NCI-H748 treated with DMSO at 0.1 percent for 48 hours (cell line): ENCODE results near the gene MROH7.
A peak's percentile ranks its signal among the peaks of the same experiment; 100 is the strongest.

Experiments
- DNase-seq: peaks from one replicate; lab custom pipeline; 2025; lab: John Stamatoyannopoulos, UW

The MROH7 gene

DNA sequence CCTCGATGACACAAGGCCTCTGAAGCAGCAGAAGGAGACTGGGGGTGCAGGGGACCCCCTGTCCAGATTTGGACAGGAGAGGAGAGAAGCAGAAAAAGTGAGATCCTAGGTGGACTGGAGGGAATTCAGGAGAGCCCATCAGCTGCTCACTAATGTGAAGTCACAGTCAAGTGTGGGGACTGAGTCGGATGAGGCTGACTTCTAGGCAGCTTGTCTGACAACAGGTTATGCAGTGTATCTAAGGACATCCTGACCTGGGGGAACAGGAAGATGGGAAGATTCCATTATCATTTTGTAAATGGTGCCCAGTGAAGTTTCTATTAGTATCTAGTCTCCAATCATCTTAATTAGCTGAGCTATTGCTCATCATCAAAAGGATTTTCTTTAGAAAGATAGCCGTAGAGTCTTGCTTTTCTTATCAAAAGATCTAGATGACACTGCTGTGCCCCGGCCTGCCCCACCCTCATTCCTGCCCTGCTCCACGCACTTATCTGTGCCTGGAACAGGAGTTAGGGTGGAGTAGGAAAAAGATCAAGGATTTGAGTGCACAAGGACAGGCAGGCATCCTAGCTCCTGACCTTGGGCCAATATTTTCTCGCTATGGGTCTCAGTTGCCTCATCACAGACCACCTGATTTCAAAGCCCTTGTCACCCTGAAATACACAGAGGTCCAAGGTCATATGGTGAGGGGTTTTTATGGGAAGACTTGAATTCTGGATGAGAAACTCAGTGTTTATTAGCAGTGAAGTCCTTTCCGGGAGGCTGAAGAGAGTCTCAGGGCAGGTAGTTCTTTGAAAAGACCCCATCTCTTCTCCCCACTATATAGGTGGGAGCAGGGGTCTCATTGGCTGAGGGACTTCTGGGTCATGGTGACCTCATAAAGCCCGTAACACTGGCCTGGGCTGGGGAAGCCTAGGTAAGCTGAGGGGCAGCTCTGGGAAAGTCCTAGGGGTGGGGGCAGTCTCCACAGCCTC lies at the start of gene MROH7:
Gene MROH7 (plus strand): TSS at position 924 of the 974 bp plus-strand sequence. CDS start 11,141 bp downstream, outside the sequence.
- DNase-seq = no peak

DNA sequence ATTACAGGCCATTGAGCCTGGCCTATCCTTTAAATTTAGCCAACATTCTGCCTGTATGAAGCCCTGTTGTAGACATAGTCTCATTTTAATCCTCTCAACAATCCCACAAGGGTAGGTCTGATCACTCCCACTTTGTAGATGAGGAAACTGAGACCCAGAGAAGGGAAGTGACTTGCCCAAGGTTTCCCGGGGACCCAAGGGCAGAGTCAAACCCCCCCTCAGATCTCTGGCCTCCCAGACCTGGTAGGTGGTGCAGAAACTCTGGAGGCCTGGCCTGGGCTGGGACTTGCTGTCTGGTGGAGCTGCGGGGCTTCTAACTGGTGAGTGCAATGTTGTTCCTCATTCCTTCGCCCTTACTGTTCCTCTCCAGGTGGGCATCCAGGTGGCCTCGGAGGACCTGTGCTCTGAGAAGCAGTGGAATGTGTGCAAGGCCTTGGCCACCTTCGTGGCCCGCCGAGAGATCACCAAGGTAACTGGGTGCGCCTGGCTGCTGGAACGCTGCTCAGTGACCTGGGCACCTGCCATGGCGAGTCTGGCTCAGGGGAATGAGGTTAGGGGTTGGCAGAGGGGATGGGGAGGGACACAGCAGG lies 47.9 kb upstream of the MROH7 start:
- DNase-seq = no peak

DNA sequence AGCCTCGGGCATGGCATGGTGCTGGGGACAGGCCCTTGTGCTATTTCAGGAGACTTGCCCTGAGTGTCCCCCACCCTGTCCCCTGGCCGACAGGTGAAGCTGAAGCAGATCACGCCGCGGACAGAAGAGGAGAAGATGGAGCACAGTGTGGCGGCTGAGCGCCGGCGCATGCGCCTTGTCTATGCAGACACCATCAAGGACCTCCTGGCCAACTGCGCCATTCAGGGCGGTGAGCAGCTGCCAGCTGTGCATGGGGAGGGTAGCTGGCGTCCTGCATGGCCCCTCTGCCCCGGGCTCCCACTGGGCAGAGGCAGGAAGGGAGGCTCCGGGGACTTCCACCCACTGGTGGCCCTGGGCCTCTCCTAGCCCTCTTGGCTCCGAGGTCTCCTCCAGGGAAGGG lies 47.1 kb upstream of the MROH7 start:
- no peak for DNase-seq

DNA sequence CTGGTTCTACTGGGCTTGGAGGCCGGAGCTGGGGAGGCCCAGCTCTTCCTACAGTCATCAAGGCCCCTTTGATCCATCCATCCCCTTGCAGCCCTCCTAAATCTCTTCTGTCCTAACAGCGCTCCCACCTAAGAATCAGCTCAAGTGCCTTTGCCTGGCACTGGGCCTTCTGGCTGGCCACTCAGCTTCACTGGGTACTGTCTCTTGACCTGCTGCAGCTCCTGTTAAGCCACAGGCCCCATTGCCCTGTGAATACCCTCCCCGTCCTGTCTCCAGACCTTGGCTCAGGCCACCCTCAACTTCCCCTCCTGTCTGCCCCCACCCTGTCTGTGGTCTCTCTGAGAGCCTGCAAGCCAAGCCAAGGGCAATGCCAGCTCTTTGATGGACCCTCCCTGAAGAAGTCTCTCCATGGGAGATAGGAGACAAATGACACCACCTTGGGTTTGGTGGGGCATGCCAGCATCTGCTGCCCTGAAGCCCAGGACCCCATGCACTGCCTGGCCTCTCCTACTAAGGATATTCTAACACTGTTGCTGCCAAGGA lies 45.6 kb upstream of the MROH7 start:
- DNase-seq = no peak

DNA sequence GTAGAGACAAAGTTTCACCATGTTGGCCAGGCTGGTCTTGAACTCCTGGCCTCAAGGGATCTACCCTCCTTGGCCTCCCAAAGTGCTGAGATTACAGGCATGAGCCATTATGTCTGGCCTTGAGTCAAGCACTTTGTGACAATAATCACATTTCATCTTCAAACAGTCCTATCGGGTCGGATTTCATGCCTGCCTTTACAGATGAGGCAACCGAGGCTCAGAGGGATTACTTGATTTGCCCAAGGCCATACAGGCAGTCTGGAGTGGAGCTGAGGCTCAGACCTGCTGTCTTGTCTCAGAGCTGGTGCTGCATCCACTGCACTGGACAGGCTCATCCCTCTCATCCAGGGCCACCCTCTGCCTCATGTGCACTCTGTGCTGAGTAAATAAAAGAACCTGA lies 44.8 kb upstream of the MROH7 start:
- DNase-seq = no peak

DNA sequence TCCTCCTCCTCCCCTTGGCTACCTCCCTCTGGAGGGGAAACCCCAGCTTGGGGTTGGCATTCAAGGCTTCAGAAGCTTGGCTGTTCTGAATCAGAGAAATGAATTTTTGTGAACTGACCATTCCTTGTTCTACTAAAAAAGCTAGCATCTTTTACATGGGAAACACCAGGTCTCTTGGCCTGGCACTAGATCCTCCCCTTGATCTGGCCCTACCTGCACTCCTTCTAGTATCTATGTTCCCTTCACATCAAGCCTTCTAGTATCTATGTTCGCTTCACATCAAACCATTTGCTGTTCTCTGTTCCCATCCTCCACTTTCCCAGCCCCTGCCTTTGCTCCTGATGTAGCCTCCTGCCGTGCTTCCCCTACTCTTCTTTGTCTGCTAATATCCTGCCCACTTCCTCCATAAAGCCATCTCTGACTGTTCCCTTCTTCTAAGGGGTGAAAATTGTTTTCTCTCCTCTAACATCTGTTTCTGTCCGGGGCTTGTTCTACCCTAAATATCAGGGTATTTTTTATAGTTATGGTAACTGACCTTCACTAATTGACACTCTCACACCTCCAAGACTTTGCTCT lies 44.0 kb upstream of the MROH7 start:
- DNase-seq = no peak

DNA sequence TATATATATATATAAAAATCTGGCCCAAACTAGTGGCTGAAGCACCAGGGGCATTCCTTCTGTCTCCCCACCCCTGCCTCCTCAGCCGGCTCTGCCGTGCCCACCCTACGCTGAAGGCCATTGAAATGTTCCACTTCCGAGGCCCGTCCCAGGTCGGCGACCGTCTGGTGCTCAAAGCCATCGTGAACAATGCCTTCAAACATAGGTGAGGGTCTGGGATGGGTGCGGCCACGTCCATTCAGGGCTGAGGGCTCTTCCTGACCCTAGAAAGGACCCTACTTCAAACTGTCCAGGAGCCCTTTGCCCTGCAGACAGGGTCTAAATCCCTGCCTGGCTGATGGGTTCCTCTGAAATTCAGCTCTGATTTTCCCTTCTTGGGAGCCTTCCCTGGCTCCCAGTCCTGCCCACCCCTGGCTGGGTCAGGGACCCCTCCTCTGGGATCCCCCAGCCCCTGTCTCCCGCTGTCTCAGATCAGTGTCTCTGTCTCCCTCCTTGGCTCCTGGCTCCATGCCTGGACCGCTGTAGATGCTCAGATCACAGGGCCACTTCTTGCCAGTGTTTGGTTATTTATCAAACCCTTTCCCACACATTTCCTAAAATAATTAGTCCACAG lies 42.3 kb upstream of the MROH7 start:
- no peak for DNase-seq

DNA sequence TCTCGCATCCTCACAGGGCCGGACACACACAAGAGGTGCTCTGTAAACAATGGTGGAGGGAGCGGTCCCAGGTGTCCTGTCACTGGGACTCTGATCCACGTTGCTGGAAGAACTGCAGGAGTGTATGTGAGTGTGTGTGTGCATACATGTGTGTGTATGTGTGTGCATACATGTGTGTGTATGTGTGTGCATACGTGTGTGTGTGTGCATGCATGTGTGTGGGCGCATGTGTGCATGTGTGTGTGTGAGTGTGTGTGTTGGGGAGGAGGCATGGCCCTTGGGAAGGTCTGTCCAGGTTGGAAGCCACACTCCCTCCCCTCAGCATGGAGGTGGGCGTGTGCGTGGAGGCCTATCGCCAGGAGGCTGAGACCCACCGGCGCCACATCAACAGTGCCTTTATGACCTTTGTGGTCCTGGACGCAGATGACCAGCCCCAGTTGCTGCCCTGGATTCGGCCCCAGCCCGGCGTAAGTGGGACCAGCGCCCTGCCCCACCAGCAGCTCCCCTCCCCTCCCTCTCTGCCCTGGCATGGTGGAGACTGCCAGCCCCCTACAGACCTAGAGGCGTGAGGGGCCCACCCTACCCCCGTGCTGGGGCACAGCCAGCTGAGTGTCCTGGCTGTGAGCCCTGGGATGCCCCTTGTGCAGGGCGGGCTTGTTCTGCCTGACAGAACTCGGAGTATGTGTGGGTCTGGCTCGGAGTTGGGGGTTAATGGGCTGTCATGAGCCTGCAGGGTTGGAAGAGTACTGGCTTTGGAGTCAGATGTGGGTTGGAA lies 40.5 kb upstream of the MROH7 start:
- DNase-seq = no peak

DNA sequence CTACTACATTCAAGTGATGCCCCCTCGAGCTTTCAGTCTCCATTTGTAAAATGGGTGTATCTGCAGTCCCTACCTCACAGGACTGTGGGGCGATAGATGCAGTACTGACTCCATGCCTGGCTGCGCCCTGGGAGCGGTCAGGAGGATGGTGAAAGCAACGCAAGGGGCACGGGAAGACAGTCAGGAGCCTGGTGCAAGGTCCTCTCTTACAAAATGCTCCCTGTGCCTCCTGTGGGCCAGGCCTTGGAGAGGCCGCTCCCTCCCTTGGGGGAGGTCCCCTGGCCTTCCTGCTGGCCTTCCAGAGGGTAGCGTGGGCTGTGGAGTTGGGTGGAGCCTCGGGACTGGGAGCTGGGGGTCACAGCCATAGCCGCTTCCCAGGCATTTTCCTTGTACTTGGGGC lies 39.9 kb upstream of the MROH7 start:
- no peak for DNase-seq

DNA sequence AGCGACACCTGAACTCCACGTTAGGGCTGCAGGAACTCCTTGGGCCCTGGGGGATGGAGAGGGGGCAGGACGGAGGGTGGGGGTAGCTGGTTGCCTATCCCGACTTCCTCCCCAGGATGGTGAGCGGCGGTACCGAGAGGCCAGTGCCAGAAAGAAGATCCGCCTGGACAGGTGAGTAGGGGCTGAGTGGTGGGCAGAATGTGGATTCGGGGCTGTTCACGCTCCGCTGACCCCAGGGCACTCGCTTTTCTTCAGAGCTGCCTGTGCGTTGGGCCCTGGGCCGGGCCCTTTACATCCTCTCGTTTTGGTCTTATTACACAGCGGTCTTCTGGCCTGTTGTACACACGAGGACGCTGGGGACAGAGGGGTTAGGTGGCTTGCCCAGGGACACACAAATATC lies 39.0 kb upstream of the MROH7 start:
- DNase-seq = no peak

DNA sequence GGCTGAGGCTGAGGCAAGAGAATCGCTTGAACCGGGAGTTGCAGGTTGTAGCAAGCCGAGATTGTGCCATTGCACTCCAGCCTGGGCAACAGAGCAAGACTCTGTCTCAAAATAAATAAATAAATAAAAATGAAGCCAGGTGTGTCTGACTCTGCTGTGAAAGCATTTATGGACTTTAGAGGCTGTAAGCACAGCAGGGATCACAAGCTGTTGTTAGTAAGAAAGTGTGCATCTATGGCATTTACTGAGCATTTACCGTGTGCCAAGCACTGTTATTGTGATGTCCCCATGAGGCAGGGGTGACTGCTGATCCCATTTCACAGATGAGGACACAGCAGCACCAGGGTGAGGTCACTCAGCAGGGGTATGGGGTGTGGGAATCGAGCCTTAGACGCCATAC lies 38.3 kb upstream of the MROH7 start:
- DNase-seq = no peak

DNA sequence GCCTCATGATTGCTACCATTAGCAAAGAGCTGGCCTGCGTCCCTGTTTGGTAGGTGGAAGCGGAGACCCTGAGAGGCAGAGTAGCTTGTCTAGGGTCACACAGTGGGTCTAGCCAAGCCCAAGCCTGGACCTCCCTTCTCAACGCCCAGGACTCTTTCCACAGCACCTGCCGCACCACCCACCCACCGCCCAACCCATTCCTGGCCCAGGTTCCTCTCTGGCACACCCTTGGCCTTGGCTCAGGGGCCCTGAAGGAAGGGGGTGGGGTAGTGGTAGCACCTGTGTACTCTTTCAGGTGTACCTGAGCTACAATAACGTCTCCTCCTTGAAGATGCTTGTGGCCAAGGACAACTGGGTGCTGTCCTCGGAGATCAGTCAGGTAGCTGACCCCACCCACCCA lies 37.5 kb upstream of the MROH7 start:
- no peak for DNase-seq

DNA sequence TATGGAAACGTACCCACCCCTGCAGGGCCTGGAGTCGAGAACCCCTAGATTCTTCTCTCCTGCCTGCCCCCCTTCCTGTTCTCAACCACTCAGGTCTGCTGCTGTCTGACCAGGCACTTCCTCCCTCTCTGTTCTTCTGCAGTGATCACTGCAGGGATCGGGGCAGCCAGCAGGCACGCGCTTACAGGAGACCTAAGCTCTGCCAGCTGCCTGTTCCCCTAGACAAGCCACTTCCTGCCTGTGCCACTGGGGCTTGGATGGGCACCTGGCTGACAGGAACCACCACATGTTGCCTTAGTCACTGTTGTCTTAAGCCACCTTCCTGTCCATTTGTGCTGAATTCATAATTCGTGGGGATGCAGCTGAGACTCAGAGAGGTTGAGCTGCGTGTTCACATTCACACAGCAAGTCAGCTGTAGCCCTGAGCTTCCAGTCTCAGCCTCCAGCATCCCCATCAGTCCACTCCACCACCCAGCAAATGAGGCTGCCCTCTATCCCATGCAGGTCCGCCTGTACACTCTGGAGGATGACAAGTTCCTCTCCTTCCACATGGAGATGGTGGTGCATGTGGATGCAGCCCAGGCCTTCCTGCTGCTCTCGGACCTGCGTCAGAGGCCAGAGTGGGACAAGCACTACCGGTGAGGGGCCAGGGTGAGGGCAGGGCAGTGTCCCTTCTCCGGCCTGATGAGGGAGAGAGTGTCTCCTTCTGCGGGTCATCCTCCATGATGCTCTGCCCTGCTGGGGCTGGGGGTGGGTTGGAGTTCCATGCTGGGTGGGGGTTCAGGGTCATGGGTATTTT lies 36.8 kb upstream of the MROH7 start:
- DNase-seq = no peak

DNA sequence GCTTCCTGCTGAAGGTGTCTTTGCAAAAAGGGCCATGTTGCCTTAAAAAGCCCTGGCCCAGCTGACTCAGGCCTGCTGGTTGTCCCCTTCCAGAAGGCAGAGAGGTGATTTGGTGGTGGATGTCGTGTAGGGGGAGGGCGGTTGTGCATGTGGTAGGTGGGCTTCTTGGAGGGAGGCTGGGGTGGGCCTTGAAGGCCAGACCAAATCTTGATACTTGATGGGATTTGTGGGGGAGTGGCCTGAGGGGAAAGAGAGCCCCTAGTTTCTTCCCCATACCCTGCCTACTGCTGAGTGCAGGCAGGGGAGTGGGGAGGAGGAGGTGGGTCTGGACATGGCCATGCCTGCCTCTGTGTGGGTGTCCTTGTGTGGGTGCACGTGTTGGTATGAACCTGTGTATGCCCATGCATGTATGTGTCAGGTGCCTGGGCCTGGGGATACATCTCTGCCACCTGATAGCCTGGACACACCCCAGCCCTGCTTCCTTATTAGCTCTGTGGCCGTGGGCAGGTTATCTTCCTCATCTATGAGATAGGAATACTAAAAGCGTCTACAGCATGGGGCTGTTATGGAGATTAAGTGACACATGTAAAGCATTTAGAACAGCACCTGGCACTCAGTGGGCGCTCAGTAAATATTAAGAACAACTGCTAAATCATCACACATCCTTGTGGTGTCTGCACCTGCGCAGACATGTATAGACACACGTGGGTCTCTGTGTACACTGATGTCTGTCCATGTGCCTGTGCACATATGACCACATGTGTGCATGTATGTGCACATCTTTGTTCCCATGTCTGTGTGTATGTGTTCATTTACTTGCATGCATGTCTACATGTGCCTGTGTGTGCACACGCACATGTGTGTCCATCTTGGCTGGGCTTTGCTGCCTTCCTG lies 35.2 kb upstream of the MROH7 start:
- peak; percentile 7 for DNase-seq

DNA sequence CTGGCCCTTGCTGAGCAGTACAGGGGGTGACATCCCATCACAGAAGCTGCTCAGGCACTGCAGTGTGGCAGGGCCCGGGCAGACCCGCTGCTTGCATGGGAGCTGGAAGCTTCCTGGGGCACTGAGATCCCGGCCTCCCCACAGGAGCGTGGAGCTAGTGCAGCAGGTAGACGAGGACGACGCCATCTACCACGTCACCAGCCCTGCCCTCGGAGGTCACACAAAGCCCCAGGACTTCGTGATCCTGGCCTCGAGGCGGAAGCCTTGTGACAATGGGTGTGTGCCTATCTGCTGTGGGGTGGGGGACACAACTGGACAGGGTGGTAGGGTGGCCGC lies 34.6 kb upstream of the MROH7 start:
- DNase-seq = no peak

DNA sequence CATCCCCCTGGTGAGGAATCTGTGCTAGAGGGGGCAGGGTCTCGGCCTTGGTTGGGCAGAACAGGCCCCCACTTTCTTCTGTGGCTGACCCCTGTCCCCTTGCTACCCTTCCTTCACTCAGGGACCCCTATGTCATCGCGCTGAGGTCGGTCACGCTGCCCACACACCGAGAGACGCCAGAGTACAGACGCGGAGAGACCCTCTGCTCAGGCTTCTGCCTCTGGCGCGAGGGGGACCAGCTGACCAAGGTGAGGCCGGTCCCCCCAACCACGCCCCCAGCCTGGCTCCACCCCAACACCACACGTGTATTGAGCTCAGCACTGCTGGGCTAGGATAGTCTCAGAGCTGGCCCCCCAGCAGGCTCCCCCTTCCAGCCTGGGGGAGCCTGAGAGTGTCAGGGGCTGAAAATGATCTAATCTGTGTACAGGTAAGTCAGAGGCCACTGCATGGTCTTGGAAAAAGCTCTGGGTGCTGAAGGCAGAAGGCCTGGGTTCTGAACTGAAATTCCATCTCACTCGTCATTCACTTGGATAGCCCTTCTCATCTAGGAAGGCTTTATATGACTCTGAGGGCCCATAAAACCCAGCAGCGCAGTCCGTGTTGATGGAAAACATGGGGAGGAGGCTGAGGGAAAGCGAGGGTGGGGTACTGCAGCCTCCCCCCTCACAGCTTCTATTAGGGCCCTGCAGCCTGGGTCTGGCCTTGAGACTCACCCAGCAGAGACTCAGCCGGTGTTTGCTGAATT lies 33.6 kb upstream of the MROH7 start:
- DNase-seq = no peak

DNA sequence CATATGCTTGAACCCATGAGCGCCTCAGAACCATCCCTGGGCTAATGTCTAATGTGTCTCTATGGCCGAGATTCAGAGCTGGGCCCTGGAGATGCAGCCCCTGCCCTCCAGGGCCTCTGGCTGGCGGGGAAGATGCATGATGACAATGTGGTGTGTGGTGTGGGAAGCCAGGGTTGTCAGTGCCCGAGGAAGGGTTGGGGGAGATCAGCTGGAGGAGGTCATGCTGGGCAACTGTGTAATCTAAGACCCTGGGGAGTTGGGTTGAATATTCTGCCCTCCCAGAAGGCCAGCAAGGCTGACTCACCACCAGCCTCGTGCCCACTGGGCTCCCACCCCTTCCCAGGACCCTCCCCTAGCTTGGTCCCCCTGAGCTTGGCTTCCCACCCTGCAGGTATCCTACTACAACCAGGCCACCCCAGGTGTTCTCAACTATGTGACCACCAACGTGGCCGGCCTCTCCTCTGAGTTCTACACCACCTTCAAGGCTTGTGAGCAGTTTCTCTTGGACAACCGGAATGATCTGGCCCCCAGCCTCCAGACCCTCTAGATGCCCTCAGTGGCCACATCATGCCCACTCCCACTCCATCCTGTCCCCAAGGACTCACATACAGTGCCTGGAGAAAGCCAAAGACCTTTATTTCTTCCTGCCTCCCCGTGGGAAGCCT lies 32.9 kb upstream of the MROH7 start:
- no peak for DNase-seq

DNA sequence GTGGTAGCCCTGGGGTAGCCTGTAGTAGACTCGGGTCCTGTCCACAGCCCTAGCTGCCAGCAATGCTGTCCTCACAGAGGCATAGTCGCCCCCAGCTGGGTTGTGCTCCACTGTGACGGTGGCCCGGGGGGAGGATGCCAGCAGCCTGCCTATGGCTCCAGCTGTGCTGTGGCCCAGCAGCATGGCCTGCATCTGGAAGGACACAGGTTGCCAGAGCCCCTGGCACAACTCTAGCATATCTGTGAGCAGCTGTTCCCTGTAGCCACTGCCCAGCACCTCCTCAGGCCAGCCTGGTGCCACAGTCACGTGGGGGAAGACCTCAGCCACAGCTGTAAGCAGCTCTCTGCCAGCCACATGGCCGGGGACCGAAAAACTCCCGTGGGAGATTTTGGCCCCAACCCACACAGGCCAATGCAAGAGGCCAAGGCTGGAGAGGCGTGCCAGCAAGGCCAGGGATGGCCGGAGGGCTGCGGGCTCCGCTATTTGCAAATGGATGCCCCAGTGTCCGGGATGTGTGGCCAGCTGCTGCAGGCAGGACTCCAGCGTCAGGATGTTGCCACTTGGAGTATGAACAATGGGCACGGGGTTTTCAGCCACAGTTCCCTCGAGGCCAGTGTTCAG lies 32.2 kb upstream of the MROH7 start:
- no peak for DNase-seq
